Stimulated activated CD4-positive, alpha-beta T cell treated with anti-CD3 and anti-CD28 coated beads, Interleukin-2, amount 100 ng/mL, for 48 hours (primary cell): ENCODE data around the gene WWOX.
A peak's percentile ranks its signal among the peaks of the same experiment; 100 is the strongest.

Source experiments
- DNase-seq, 2 donors: peaks; one replicate each; pipeline ENCODE4 v3.0.0-alpha.2; 2020

WWOX gene

GRCh38 chr16:79062336-79062735, 962.9 kb downstream of the WWOX start:
- DNase-seq, result no peak

- DNase-seq, result no peak
Observed at GRCh38 chr16:79062821-79063220, 963.4 kb downstream of the WWOX start.

DNA sequence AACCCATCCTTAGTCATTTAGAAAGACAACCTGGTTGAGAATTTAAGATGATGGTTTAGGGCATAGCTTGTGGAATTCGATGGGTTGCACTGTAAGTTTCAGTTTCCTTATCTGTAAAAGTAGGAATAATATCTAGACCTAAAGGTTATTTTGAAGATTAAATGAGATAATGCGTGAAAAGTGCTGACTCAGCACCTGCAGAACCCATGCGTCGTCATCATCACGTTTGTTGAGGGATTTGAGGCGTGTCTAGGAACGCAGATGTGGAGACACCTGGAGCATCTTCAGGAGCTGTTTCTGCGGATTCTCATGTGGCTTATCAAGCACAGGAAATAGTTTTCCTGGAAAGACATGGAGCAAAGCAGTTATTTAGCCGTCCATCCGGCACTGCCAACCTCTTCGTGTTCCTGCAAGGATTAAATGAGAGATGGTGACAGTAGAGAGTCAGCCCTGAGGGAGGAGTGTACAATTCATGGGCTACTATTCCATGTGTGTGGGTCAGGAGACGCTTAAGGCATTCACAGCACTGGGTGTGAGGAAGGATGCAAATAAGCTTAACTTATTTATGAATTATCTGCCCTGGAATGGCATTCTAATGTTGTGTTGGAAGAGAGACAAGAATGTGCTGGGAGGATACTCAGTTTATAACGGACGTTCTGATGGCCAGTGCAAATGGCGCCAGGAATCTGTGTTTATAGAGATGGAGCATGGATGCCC, 965.0 kb downstream of the WWOX start:
- DNase-seq, result no peak

DNA sequence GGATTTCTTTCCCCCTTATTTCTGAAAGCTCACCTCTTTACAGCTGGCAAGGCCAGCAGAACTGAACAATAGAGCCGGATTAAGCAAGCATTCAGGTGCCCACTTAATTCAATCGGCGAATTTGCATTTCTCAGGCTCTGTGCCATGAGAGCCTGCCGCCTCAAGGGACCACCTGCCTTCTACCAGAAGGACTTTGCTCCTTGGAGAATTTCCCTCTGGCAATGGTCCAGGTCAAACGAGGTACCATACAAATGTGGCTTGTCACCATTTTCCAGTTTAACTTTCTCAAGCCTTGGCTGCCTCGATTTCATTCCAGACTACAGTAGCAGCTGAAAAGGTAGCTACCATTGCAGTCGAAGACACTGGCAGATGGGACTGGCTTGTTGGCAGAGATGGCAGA, 967.1 kb downstream of the WWOX start:
- no peak for DNase-seq

DNA sequence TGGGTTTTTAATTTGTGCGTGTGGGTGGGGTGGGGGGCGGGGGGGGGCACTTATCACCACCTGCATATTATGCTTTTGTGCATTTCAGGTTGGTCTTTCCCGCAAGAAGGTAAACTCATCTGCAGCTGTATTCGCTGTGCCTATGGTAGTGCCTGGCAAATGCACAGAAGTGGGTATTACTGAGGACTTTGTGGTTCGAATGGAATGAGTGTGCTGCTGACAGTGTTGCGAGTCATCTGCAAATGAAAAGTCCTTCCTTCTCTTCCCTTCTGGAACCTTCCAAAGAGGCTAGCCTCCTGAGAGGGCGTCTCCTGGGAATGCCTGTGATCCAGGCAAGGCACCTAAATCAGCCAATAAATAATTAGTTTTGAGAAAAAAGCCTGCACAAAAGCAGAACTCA, 968.1 kb downstream of the WWOX start:
- DNase-seq, result no peak

- DNase-seq, result no peak
Observed at GRCh38 chr16:79069121-79069520, 969.7 kb downstream of the WWOX start.

DNA sequence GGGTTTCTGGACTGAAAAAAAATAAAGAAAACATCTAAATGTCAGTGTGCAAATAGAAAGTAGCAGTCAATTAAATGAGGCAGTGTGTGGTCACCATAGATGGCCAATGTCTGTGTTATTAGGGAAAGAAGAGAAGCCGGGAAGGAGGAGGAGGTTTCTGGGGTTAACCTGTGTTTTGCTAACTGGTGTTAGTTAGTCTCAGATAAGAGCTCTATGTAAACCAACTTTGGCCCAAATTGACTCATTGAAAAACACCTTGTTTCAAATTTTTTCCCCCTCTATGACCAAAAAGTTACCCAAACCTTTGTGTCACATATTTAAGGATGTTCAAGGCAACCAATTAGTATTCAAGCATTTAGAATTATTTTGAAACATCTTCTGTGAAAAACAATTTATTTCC, 970.2 kb downstream of the WWOX start:
- no peak for DNase-seq

GRCh38 chr16:79071424-79071823, 972.0 kb downstream of the WWOX start:
- no peak for DNase-seq

- DNase-seq, result no peak
Observed at GRCh38 chr16:79072517-79072916, 973.1 kb downstream of the WWOX start.

GRCh38 chr16:79073566-79073965, 974.1 kb downstream of the WWOX start:
- no peak for DNase-seq

DNA sequence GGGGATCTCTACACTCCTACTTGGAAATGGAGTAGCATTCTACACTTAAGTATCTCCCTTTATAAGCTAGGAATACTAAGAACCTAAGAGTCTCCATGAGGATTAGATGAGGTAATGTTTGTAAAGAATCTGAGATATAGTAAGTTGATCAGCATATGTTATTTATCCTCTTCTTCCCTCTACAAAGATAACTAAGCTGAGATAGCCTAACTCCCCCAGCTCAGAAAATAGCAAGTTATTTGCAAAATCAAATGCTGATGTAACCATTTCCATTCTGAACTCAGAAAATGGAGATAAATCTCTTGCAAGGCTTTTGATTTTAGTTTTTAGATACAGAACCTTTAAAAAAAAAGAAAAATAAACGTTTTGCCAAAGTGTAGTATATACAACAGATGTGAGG, 975.1 kb downstream of the WWOX start:
- DNase-seq, result no peak

DNA sequence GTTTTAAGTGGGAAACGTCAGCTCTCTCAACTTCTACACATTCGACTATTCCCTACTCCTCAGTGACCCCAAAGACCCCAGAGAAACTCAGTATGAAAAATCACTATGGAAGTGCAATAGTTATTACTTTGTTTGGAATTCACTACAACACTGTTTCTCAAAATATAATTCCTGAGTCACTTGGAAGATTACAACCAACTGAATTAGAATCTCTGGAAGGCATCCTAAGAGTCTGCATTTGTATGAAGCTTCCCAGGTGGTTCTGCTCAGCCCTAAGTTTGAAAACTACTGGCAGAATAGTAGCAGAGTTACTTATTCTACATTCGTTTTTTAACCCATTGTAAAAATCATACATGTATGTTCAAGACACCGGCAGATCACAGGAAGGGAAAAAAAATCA, 975.5 kb downstream of the WWOX start:
- DNase-seq, result no peak

- peak; percentile 42 to 43 for DNase-seq
Observed at GRCh38 chr16:79076047-79076767, 976.8 kb downstream of the WWOX start.

- DNase-seq, result no peak
Observed at GRCh38 chr16:79077346-79077745, 977.9 kb downstream of the WWOX start.

DNA sequence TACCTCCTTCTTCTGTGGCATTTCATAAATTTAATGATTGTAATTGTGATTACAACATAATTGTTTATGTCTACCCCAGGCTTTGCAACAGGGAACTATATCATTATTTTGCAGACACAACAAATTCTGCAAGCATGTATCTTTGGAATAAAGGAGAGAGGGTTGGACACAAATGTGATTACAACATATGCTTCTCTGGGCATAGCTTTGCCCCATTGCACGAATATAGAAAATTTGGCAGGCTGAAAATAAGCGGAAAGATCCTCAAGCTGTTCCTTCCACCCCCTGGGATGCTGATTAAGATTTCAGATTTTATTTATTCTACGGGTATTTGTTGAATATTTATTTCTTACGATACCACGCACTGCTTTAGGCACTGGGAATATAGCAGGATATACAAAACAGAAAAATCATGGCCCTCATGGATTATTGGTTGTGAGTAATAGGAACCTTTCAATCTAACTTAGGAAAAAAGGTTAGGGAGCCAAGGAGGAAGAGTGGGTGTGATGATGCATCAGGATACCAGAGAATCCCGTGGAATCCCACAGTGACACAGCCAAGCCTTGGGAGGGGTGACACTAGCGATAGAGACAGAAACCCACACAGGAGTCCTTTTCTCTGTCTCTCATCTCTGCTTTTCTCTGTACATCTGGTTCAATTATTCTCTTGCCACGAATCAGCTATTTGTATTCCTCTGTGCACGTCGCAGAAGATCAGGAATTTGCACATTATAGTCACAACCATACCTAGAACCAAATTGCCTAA, 980.4 kb downstream of the WWOX start:
- DNase-seq, result no peak

DNA sequence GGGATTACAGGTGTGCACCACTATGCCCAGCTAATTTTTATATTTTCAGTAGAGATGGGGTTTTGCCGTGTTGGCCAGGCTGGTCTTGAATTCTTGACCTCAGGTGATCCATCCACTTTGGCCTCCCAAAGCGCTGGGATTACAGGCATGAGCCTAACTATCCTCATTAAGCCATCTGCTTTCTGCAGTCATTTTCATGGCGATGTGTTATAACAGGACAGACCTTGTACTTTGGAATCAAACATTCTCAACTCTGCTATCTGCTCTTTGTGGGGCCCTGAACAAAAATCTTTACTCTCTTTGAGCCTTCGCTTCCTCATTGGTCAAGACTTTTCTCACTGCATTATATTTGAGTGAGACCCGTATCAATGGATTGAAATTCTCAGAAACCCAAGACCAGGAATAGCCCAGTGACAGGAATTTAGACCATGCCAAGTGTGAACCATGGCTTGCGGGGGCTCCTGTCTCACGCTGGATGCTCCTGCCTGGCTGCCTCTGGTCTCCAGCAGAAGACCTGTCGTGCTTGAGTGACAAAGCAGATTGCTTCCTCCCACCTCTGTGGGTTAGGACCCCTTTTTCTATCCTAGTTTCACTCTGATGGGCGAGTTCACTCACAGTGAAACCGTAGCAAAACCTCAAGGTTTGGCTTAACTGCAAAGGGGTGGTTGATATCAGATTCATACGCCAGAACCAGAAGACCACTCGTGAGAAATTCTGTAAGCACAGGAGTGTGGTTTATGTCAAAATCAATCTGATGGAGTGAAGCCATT, 982.0 kb downstream of the WWOX start:
- no peak for DNase-seq

GRCh38 chr16:79082970-79083369, 983.5 kb downstream of the WWOX start:
- no peak for DNase-seq

DNA sequence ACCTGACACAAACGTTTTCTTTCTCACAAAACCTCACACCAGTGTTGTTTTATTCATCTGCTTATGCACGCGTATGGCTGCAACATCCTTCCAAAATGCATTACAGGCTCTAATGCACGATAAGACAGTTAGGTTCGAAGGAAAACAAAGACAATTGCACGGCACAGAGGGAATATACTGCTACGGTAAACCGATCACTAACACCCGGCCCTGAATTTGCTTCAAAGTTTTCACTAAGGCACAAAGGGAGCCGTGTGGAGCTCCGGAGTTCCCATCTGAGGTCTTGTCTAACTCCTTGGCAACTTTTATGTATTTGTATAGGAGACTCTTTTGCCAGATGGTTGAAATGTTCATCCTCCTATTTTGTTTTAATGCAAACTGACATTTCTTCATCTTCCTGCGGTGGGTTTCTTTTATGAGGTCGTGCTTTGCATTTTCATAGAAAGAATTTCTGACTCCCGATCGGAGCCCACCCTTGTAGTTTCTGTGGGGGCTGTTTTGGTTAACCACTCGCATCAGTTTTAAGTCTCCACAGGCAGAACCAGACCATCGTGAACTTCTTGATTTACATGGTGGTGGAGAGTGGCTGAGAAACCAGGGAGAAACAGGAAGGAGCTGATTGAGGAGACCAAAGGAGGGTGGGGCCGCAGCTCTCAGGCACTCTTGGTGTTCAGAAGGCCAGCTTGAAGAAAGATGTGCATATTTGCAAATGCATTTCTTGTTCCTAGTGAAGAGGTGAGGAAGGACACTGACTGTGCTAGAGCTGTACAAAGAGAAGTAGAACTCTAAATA, 984.2 kb downstream of the WWOX start:
- DNase-seq, result no peak

GRCh38 chr16:79088971-79089370, 989.5 kb downstream of the WWOX start:
- DNase-seq, result no peak

DNA sequence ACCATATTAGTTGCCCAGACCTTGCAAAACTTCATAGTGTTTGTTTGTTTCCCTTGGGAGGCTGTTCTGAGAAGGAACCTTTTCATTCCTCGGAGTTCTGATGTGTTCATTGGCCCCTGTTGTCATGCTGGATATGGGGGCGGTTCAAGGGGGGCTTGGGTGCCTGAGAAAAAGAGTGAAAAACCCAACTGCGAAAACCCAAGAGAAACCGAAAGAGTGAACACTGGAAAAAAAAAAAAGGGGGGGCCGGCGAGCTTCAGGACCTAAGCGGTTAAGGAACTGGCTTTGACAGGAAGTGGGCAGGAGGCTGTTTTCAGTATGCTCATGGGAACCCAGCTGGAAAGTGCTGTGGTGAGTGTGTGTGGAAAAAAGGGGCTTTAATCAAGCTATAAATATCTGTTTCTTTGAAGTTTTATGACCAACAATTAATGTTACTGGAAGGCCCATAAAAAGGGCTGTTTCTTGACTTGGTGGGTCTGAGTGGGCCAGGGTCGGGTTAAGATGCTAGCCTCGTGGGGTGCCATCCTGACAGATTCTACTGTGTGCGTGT, 990.4 kb downstream of the WWOX start:
- peak; percentile 42 to 44 for DNase-seq

DNA sequence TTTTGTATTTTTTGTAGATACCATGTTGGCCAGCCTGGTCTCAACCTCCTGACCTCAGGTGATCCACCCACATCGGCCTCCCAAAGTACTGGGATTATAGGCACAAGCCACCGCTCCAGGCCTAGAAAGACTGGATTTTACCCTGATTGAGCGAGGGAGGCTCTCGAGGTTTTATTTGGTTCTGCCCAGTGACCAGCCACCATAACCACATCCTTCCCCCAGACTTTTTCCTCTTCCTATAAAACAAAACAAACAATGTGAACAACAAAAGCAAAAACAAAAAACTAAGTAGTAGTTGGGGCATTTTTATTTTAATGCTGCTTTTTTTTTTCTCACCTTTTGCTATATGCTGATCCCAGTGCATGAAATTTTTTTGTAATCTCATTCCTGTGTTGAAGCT, 991.5 kb downstream of the WWOX start:
- DNase-seq, result no peak

- DNase-seq, result no peak
Observed at GRCh38 chr16:79092846-79093245, 993.4 kb downstream of the WWOX start.
